CD4-positive, CD25-positive, alpha-beta regulatory T cell (primary cell): ENCODE data around the gene MTA3. TPM values are rescaled to one million over a fixed set of nuclear protein-coding genes. Genes with fewer than 3 reads are reported as not detected.

ENCODE experiments used
- ATAC-seq, 2 donors: fragments of 150-1000 bp; cut with Tn5 transposase; one replicate each; pipeline ENCODE4 v1.10.0; 2021; ENCODE audit warnings: low read depth in 2 of 2, moderate number of reproducible peaks in 2 of 2, moderate library complexity in 1 of 2
- DNase-seq, 3 donors: peaks; one replicate each; pipeline versions ENCODE4 v3.0.0 to v3.0.0-alpha.2; 2012 to 2022; ENCODE audit warnings: mixed read lengths in 1 of 3
- H3K27ac ChIP-seq: one replicate; pipeline ENCODE4 v1.7.0; 2013; ENCODE audit warnings: mild to moderate bottlenecking, low read length; ENCODE audit not compliant: insufficient read depth, poor library complexity, severe bottlenecking
- H3K27me3 ChIP-seq: one replicate; pipeline ENCODE4 v1.7.0; 2013; ENCODE audit warnings: low read length; ENCODE audit not compliant: control insufficient read depth, insufficient read depth
- H3K36me3 ChIP-seq: one replicate; pipeline ENCODE4 v1.7.0; 2013; ENCODE audit warnings: mild to moderate bottlenecking, low read length, moderate library complexity; ENCODE audit not compliant: control insufficient read depth, insufficient read depth
- H3K4me1 ChIP-seq: 2 replicates; pipeline ENCODE4 v1.7.0; 2013; ENCODE audit warnings: mild to moderate bottlenecking, low read length; ENCODE audit not compliant: insufficient read depth, control insufficient read depth, poor library complexity, severe bottlenecking
- H3K4me3 ChIP-seq: one replicate; pipeline ENCODE4 v1.7.0; 2013; ENCODE audit warnings: low read depth, mild to moderate bottlenecking, low read length, moderate library complexity
- H3K9me3 ChIP-seq, 2 experiments: 1 replicate in 1 of 2; 2 replicates in 1 of 2; pipeline ENCODE4 v1.7.0; 2013; ENCODE audit warnings: low read length in 2 of 2, mild to moderate bottlenecking in 1 of 2, moderate library complexity in 1 of 2; ENCODE audit not compliant: control insufficient read depth in 2 of 2
- H3K27ac Mint-ChIP-seq, 3 donors: one replicate each; pipeline ENCODE4 v1.8.0; 2020 to 2022; ENCODE audit warnings: mild to moderate bottlenecking in 3 of 3, mixed read lengths in 3 of 3, moderate library complexity in 2 of 3
- H3K27me3 Mint-ChIP-seq: one replicate; pipeline ENCODE4 v1.8.0; 2022; ENCODE audit warnings: mild to moderate bottlenecking, mixed read lengths
- H3K36me3 Mint-ChIP-seq: one replicate; pipeline ENCODE4 v1.8.0; 2020; ENCODE audit warnings: mixed read lengths
- H3K4me1 Mint-ChIP-seq, 4 donors: one replicate each; pipeline ENCODE4 v1.8.0; 2020 to 2022; ENCODE audit warnings: mixed read lengths in 4 of 4, mild to moderate bottlenecking in 1 of 4
- H3K4me3 Mint-ChIP-seq, 4 donors: one replicate each; pipeline ENCODE4 v1.8.0; 2020 to 2022; ENCODE audit warnings: mild to moderate bottlenecking in 4 of 4, mixed read lengths in 4 of 4, moderate library complexity in 3 of 4
- H3K9me3 Mint-ChIP-seq, 7 donors: one replicate each; pipeline ENCODE4 v1.8.0; 2020 to 2022; ENCODE audit warnings: mixed read lengths in 7 of 7, mild to moderate bottlenecking in 3 of 7, moderate library complexity in 2 of 7
- polyA plus RNA-seq, 4 donors: library from polyadenylated mRNA; unstranded; fragments of 300-500 nt; fragmentation: Illumina TruSeq; gene quantifications; one replicate each; pipeline ENCODE4 v1.2.3, GENCODE V29; 2021
- total RNA-seq: library from RNA; stranded (reverse); gene quantifications from one replicate; pipeline ENCODE4 v1.2.3, GENCODE V29; 2022

Gene MTA3
- total and polyA plus RNA-seq, 5 donors from 2014 or later = 7.7 to 20.4 (median 9.4) TPM

DNA sequence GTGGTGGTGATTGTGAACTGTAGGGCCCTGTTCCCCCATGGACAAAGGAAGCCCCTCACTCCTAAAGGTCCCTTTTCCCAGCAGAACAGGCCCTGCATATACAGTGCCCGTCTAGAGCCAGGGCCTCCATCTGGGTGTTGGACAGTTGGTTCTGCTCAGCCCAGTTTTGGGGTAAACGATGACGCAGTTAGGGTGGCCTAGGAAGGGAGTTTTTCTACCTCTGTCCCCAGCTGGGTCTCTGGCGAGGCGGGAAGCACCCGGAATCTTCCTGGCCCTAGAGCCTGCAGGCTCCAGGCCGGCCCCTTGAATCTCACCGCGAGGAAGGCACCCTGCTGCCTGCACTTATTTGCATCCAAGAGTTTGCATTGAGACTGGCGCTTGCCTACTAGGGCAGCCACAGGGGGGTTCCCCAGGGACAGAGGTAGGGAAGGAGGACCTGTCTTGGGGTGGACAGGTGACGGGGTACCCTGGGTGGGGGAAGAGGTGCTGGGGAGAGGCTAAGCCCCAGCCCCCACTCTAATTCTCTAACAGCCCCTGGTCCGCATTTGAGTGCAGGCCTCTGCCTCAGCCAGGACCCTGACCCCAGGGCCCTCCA lies 529 bp upstream of the MTA3 start:
- H3K4me3 Mint-ChIP-seq = peak overlapping the region; percentile 48 to 89 (median 85)
- H3K9me3 Mint-ChIP-seq = peaks cover 0 to 2% (median 0%) of the 10 kb centered on the region in 7 donors
- no peak overlapping the region for H3K4me3 ChIP-seq
- H3K27ac ChIP-seq = no peak overlapping the region
- peaks cover 0 to 24% (median 16%) of the 10 kb centered on the region in 4 donors for H3K4me1 Mint-ChIP-seq
- H3K27me3 Mint-ChIP-seq = no peaks in the 10 kb centered on the region
- ATAC-seq = peak in 1 of 2 donors; percentile 11
- peaks cover 1% of the 10 kb centered on the region for H3K36me3 Mint-ChIP-seq
- H3K4me1 ChIP-seq = peaks cover 10% of the 10 kb centered on the region
- H3K36me3 ChIP-seq = no peaks in the 10 kb centered on the region
- H3K27ac Mint-ChIP-seq = peak overlapping the region; percentile 66 to 81 (median 75)
- H3K27me3 ChIP-seq = no peaks in the 10 kb centered on the region
- no peaks in the 10 kb centered on the region for H3K9me3 ChIP-seq
- no peak for DNase-seq

- Histone ChIP-seq H3K27me3 (no peaks in the 10 kb centered on the region), H3K36me3 (no peaks in the 10 kb centered on the region), H3K27ac (no peak overlapping the region), H3K4me1 (peaks cover 10% of the 10 kb centered on the region), H3K4me3 (peak overlapping the region; percentile 65), H3K9me3 (no peaks in the 10 kb centered on the region)
- Mint-ChIP-seq H3K27me3 (no peaks in the 10 kb centered on the region), H3K36me3 (peaks cover 4% of the 10 kb centered on the region), H3K4me3 (peak overlapping the region; percentile 85 to 97 (median 92)), H3K27ac (peak overlapping the region; percentile 54 to 92 (median 86)), H3K9me3 (peaks cover 0 to 1% (median 0%) of the 10 kb centered on the region in 7 donors), H3K4me1 (peaks cover 0 to 27% (median 19%) of the 10 kb centered on the region in 4 donors)
- ATAC-seq (peak in 1 of 2 donors; percentile 24), DNase-seq (peak in 2 of 3 donors; percentile 1 to 25)
Measured at GRCh38 chr2:42569116-42569711, 782 bp downstream of the MTA3 start.

DNA sequence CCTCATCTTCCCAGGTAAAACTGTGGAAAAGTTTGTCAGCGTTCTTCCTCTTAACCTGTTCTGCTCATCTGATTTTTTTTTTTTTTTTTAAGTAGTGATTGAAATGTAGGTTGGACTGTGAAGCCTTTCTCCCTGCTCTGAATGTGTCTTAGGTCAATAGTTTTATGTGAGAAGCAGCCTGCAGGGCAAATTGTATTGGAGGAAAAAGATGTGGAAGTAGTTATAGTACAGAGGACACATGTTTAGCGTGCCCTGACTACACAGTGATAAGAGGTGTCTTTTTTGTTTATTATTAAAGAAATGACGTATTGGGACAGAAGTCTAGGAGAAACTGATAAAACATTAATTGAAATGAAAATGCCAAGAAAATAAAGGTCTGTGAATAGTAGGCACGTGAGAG lies 1.5 kb downstream of the MTA3 start:
- H3K27me3 ChIP-seq = no peaks in the 10 kb centered on the region
- H3K4me1 Mint-ChIP-seq = peaks cover under 1 to 32% (median 19%) of the 10 kb centered on the region in 4 donors
- H3K36me3 Mint-ChIP-seq = peaks cover 7% of the 10 kb centered on the region
- no peaks in the 10 kb centered on the region for H3K27me3 Mint-ChIP-seq
- H3K36me3 ChIP-seq = no peaks in the 10 kb centered on the region
- DNase-seq = no peak
- peak overlapping the region in 2 of 3 donors; percentile 86 to 92 for H3K27ac Mint-ChIP-seq
- H3K27ac ChIP-seq = no peak overlapping the region
- peak overlapping the region; percentile 85 to 97 (median 92) for H3K4me3 Mint-ChIP-seq
- H3K9me3 Mint-ChIP-seq = peaks cover 0 to 1% (median 0%) of the 10 kb centered on the region in 7 donors
- peaks cover 10% of the 10 kb centered on the region for H3K4me1 ChIP-seq
- ATAC-seq = no peak
- no peaks in the 10 kb centered on the region for H3K9me3 ChIP-seq
- H3K4me3 ChIP-seq = peak overlapping the region; percentile 65

DNA sequence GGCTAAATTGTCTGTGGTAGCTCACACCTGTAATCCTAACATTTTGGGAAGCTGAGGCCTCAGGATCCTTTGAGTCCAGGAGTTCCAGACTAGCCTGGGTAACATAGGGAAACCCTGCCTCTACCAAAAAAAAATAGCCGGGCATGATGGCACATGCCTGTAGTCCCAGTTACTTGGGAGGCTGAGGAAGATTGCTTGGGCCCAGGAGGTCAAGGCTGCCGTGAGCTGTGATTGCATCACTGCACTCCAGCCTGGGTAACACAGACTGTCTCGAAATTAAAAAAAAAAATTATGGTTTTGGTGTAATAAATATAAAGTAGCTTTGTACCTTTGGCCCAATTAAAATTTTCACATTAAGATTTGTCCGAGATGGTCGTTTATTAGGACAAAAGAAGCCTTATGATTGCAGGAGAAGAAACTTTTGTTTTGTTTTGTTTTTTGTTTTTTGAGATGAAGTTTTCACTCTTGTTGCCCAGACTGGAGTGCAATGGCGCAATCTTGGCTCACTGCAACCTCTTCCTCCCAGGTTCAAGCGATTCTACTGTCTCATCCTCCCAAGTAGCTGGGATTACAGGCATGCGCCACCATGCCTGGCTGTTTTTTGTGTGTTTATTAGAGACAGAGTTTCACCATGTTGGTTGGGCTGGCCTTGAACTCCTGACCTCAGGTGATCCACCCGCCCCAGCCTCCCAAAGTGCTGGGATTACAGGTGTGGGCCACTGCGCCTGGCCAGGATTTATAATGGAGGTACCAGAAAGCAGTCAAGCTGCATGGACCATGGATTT lies 4.1 kb downstream of the MTA3 start:
- H3K36me3 ChIP-seq = peaks cover 4% of the 10 kb centered on the region
- no peak overlapping the region for H3K27ac ChIP-seq
- no peaks in the 10 kb centered on the region for H3K27me3 Mint-ChIP-seq
- DNase-seq (no peak), ATAC-seq (no peak)
- H3K9me3 Mint-ChIP-seq = peaks cover 0 to 1% (median 0%) of the 10 kb centered on the region in 7 donors
- H3K4me1 ChIP-seq = peaks cover 10% of the 10 kb centered on the region
- no peak overlapping the region for H3K4me3 ChIP-seq
- H3K27me3 ChIP-seq = no peaks in the 10 kb centered on the region
- H3K4me1 Mint-ChIP-seq = peaks cover 14 to 44% (median 22%) of the 10 kb centered on the region in 4 donors
- H3K4me3 Mint-ChIP-seq = peak overlapping the region in 1 of 4 donors; percentile 45
- H3K9me3 ChIP-seq = no peaks in the 10 kb centered on the region
- peak overlapping the region in 1 of 3 donors; percentile 20 for H3K27ac Mint-ChIP-seq
- peaks cover 20% of the 10 kb centered on the region for H3K36me3 Mint-ChIP-seq

GRCh38 chr2:42573256-42573655 lies 4.8 kb downstream of the MTA3 start:
- Mint-ChIP-seq H3K4me3 (no peak overlapping the region), H3K27me3 (no peaks in the 10 kb centered on the region), H3K36me3 (peaks cover 23% of the 10 kb centered on the region), H3K9me3 (peaks cover 0 to 1% (median 0%) of the 10 kb centered on the region in 7 donors), H3K27ac (peak overlapping the region in 1 of 3 donors; percentile 20), H3K4me1 (peaks cover 14 to 46% (median 21%) of the 10 kb centered on the region in 4 donors)
- H3K9me3 ChIP-seq = no peaks in the 10 kb centered on the region
- peaks cover 10% of the 10 kb centered on the region for H3K4me1 ChIP-seq
- no peak overlapping the region for H3K27ac ChIP-seq
- ATAC-seq (no peak), DNase-seq (no peak)
- no peak overlapping the region for H3K4me3 ChIP-seq
- H3K36me3 ChIP-seq = peaks cover 4% of the 10 kb centered on the region
- H3K27me3 ChIP-seq = no peaks in the 10 kb centered on the region

DNA sequence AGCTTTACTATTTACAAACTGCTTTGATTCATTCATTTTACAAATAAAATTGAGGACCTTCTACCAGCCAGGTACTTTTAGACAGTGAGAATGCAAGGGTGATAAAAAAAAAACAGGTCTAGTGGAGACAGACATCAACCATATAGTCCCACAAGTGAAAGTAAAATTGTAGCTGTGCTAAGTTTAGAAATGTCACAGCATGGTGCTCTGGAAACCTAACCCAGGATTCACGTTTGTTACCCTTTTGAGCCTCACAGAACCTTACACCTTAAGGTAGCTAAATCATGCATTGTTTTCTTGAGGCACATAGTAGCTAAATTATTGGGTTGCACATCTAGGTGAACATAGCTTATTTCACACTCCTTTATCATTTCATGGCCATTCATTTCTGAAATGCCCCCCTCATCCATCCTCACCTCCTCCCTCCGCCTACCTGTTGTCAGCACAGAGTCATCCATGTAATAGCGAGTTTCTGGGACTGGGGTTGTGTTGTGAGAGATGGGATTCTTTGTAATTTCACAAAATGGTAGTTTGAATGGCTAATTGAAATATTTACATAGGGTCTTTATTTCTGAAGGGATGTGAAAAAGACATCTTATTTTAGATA lies 7.1 kb downstream of the MTA3 start:
- peaks cover 10% of the 10 kb centered on the region for H3K36me3 ChIP-seq
- DNase-seq = peak in 1 of 3 donors; percentile 20
- H3K4me1 ChIP-seq = no peaks in the 10 kb centered on the region
- H3K9me3 Mint-ChIP-seq = no peaks in the 10 kb centered on the region
- peaks cover 33% of the 10 kb centered on the region for H3K36me3 Mint-ChIP-seq
- H3K27ac ChIP-seq = no peak overlapping the region
- no peaks in the 10 kb centered on the region for H3K9me3 ChIP-seq
- no peaks in the 10 kb centered on the region for H3K27me3 Mint-ChIP-seq
- no peak for ATAC-seq
- peak overlapping the region in 2 of 4 donors; percentile 13 to 27 for H3K4me3 Mint-ChIP-seq
- no peaks in the 10 kb centered on the region for H3K27me3 ChIP-seq
- H3K27ac Mint-ChIP-seq = peak overlapping the region; percentile 18 to 74 (median 55)
- no peak overlapping the region for H3K4me3 ChIP-seq
- peaks cover 14 to 47% (median 19%) of the 10 kb centered on the region in 4 donors for H3K4me1 Mint-ChIP-seq

GRCh38 chr2:42578621-42579020 lies 10.2 kb downstream of the MTA3 start:
- H3K27ac Mint-ChIP-seq = peak overlapping the region in 2 of 3 donors; percentile 27 to 63
- no peaks in the 10 kb centered on the region for H3K4me1 ChIP-seq
- no peaks in the 10 kb centered on the region for H3K9me3 ChIP-seq
- H3K4me3 ChIP-seq = no peak overlapping the region
- H3K27me3 Mint-ChIP-seq = no peaks in the 10 kb centered on the region
- peaks cover 42% of the 10 kb centered on the region for H3K36me3 Mint-ChIP-seq
- no peaks in the 10 kb centered on the region for H3K27me3 ChIP-seq
- peaks cover 10% of the 10 kb centered on the region for H3K36me3 ChIP-seq
- H3K27ac ChIP-seq = no peak overlapping the region
- no peak for ATAC-seq
- DNase-seq = no peak
- peaks cover 13 to 55% (median 15%) of the 10 kb centered on the region in 4 donors for H3K4me1 Mint-ChIP-seq
- H3K9me3 Mint-ChIP-seq = no peaks in the 10 kb centered on the region
- H3K4me3 Mint-ChIP-seq = peak overlapping the region in 1 of 4 donors; percentile 42
